Thoracic aorta (tissue), 2 donors: ENCODE results near the gene RBM47. TPM values are rescaled to one million over a fixed set of nuclear protein-coding genes. Genes with fewer than 3 reads are reported as not detected.
"Not testable (repeated sequence)": the region's sequence is repeated elsewhere in the genome, so short reads cannot be mapped to it uniquely, and the experiment has no call there.

Source experiments
- ATAC-seq: fragments of 150-250 bp; one replicate; pipeline ENCODE4 v1.8.0; 2017; ENCODE audit warnings: low read depth; ENCODE audit not compliant: insufficient number of reproducible peaks, low FRiP score
- DNase-seq: peaks from one replicate; pipeline ENCODE4 v3.0.0-alpha.2; 2020; ENCODE audit warnings: low spot score
- H3K27ac ChIP-seq, 2 donors: fragments of 200-600 bp; sonication (generic); 1 replicate in 1 of 2; 2 replicates in 1 of 2; pipeline ENCODE4 v1.5.1; 2016; ENCODE audit warnings: mild to moderate bottlenecking in 2 of 2, moderate library complexity in 2 of 2
- H3K27me3 ChIP-seq: fragments of 200-600 bp; sonication (generic); replicated peaks from 2 replicates; pipeline ENCODE4 v1.6.0; 2016; ENCODE audit warnings: mild to moderate bottlenecking; ENCODE audit not compliant: insufficient read depth
- H3K36me3 ChIP-seq: fragments of 200-600 bp; sonication (generic); one replicate; pipeline ENCODE4 v1.5.1; 2016
- H3K4me1 ChIP-seq, 2 donors: fragments of 200-600 bp; sonication (generic); 1 replicate in 1 of 2; 2 replicates in 1 of 2; pipeline versions ENCODE4 v1.5.1 to v1.6.0; 2016; ENCODE audit warnings: low read depth in 2 of 2, mild to moderate bottlenecking in 1 of 2; ENCODE audit not compliant: control insufficient read depth in 1 of 2
- H3K4me3 ChIP-seq: fragments of 200-600 bp; sonication (generic); 2 replicates; pipeline ENCODE4 v1.5.1; 2016; ENCODE audit warnings: mild to moderate bottlenecking
- H3K9me3 ChIP-seq: fragments of 200-600 bp; sonication (generic); 2 replicates; pipeline ENCODE4 v1.5.1; 2016
- CTCF ChIP-seq: fragments of 200-600 bp; sonication (generic); IDR thresholded peaks from one replicate; pipeline ENCODE4 v1.5.1; 2019; ENCODE audit warnings: antibody characterized with exemption
- total RNA-seq, 2 donors: library from RNA; depleted of rRNA; stranded (reverse); fragments of >200 nt; gene quantifications; one replicate each; pipeline versions ENCODE4 v1.1.0 to v1.2.3, GENCODE V29; 2016

RBM47 gene
- total RNA-seq, 2 donors from 2014 or later: 31.5 to 56.7 TPM

- no peak overlapping the region for H3K4me3 ChIP-seq
- H3K9me3 ChIP-seq: no peaks in the 10 kb centered on the region
- ATAC-seq: no peak
- no peak for DNase-seq
- H3K27me3 ChIP-seq: no peaks in the 10 kb centered on the region
- no peak overlapping the region for H3K27ac ChIP-seq
- TF ChIP-seq CTCF: no peak
- no peaks in the 10 kb centered on the region for H3K4me1 ChIP-seq
- H3K36me3 ChIP-seq: no peaks in the 10 kb centered on the region
Measured at GRCh38 chr4:40401096-40401495, 228.6 kb downstream of the RBM47 start.

DNA sequence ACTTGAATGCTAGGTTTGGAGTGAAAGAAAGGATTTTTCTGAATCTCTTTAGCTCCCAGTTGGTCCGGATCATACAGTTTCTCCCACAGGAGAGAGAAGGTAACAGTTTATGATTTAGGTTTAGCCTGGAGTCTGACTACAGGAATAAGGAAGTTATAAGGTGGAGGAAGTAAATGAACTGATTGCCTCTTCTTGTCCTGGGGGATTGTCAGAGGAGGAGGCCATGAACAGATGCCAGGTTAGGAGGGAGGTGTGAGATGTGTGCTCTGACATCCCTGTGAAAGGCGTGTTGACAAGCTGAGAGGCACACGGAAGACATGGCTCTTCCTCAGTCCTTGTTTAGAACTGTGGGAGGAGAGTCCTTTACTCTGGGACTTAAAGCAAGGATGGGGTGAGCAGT is 230.1 kb downstream of the RBM47 start:
- no peak for ATAC-seq
- no peak for DNase-seq
- no peaks in the 10 kb centered on the region for H3K36me3 ChIP-seq
- no peaks in the 10 kb centered on the region for H3K4me1 ChIP-seq
- no peaks in the 10 kb centered on the region for H3K9me3 ChIP-seq
- TF ChIP-seq CTCF: no peak
- no peak overlapping the region for H3K4me3 ChIP-seq
- H3K27me3 ChIP-seq: no peaks in the 10 kb centered on the region
- no peak overlapping the region for H3K27ac ChIP-seq

DNA sequence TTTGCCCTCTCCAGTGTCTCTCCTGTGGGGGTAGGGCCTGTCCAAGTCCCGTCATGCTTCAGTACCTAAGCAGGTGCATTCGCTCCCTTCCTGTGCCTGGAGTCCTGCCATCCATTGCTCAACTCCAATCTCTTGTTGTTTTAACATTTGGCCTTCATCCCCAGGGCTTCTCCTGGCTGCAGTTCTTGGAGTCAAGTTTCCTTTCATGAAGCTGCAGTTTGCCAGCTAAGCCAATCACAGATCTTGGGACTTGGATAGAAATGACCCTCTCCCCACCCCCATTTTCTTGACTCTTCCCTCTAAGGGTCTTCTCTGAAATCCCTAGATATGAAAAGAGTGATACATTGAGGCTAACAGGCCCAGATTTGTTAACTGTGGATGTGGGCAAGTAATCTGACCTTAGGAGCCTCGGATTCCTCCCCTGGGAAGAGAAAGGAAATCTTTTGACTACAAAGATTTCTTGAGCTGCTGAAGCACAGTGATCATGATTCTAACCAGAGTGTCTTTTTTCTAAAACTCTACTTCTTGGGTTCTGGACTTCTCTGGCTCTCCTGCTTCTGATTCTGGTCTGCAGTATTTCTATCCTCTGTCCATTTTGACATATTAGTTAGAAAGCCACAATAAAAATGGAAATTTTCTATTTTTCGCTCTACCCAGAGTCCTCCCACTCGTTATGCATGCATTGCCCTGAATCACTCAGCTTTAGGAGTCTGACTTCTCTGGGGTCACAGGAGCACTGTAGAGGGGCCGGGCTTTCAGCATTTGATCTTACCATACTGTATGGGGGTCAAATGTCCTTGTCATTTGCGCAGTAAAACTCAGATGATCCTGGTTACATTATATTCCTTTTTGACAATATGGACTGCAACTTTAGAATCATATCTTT is 233.5 kb downstream of the RBM47 start:
- no peak for DNase-seq
- no peak for TF ChIP-seq CTCF
- Histone ChIP-seq H3K27ac (no peak overlapping the region), H3K36me3 (no peaks in the 10 kb centered on the region), H3K27me3 (no peaks in the 10 kb centered on the region), H3K4me3 (no peak overlapping the region), H3K4me1 (no peaks in the 10 kb centered on the region), H3K9me3 (no peaks in the 10 kb centered on the region)
- ATAC-seq: no peak

- no peaks in the 10 kb centered on the region for H3K36me3 ChIP-seq
- DNase-seq (no peak), ATAC-seq (no peak)
- no peak overlapping the region for H3K4me3 ChIP-seq
- H3K9me3 ChIP-seq: no peaks in the 10 kb centered on the region
- no peak overlapping the region for H3K27ac ChIP-seq
- no peak for TF ChIP-seq CTCF
- no peaks in the 10 kb centered on the region for H3K27me3 ChIP-seq
- H3K4me1 ChIP-seq: no peaks in the 10 kb centered on the region
Measured at GRCh38 chr4:40395166-40395900, 234.3 kb downstream of the RBM47 start.

DNA sequence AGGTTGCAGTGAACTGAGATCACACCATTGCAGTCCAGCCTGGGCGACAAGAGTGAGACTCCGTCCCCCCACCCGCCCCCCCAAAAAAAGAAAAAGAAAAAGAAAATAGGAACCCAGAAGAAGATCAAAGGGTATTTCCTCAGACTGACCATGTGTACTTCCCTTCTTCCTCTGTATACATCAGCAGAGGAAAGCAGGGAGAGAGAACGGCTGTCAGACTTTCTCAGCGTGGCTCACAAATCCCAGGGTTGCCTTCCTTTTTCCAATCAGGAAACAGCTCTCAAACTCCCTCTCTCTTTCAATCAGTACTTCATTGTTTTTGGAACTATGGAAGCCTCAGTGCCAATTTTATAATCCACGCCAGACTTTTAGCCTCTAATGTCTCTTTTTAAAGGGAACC is 235.4 kb downstream of the RBM47 start:
- H3K27ac ChIP-seq: no peak overlapping the region
- H3K4me3 ChIP-seq: no peak overlapping the region
- TF ChIP-seq CTCF: no peak
- DNase-seq (no peak), ATAC-seq (no peak)
- H3K27me3 ChIP-seq: no peaks in the 10 kb centered on the region
- no peaks in the 10 kb centered on the region for H3K4me1 ChIP-seq
- H3K36me3 ChIP-seq: no peaks in the 10 kb centered on the region
- no peaks in the 10 kb centered on the region for H3K9me3 ChIP-seq

DNA sequence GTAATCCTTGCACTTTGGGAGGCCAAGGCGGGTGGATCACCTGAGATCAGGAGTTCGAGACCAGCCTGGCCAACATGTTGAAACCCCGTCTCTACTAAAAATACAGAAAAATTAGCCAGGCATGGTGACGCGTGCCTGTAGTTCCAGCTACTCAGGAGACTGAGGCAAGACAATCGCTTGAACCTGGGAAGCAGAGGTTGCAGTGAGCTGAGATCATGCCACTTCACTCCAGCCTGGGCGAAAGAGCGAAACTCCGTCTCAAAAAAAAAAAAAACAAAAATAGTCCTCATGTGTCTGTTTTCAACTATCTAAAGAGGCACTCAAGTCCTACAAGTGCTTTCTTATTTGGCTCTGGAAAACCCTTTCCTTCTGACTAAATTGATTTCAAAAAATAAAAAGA is 237.4 kb downstream of the RBM47 start:
- H3K36me3 ChIP-seq, H3K27me3 ChIP-seq, ATAC-seq, H3K4me1 ChIP-seq, DNase-seq, H3K9me3 ChIP-seq, H3K27ac ChIP-seq, H3K4me3 ChIP-seq: not testable (repeated sequence)
